GM19397 (cell line): Measurements from ENCODE around the gene GRK2.

Experiments used
- ATAC-seq: cut with Tn5 transposase; IDR thresholded peaks from one replicate; pipeline ENCODE4 v1.9.1; 2021; ENCODE audit warnings: mild to moderate bottlenecking, moderate library complexity; ENCODE audit not compliant: unreplicated experiment

The GRK2 gene

GRCh38 chr11:67269401-67270255 is 3.4 kb downstream of the GRK2 start:
- no peak for ATAC-seq

- ATAC-seq = no peak
Measured at GRCh38 chr11:67270256-67271204, 4.3 kb downstream of the GRK2 start.

- no peak for ATAC-seq
Measured at GRCh38 chr11:67271205-67271540, 4.9 kb downstream of the GRK2 start.

GRCh38 chr11:67271541-67272284 is 5.4 kb downstream of the GRK2 start:
- ATAC-seq = no peak

- no peak for ATAC-seq
Measured at GRCh38 chr11:67272327-67273259, 6.3 kb downstream of the GRK2 start.

- no peak for ATAC-seq
Measured at GRCh38 chr11:67273260-67273990, 7.2 kb downstream of the GRK2 start.

GRCh38 chr11:67274768-67275605 is 8.7 kb downstream of the GRK2 start:
- ATAC-seq = no peak

GRCh38 chr11:67275606-67276409 is 9.5 kb downstream of the GRK2 start:
- no peak for ATAC-seq

GRCh38 chr11:67276781-67277230 is 10.5 kb downstream of the GRK2 start:
- peak; percentile 7 for ATAC-seq

- peak; percentile 74 for ATAC-seq
Measured at GRCh38 chr11:67277231-67277961, 11.1 kb downstream of the GRK2 start.

GRCh38 chr11:67278135-67278938 is 12.1 kb downstream of the GRK2 start:
- no peak for ATAC-seq

GRCh38 chr11:67278939-67279588 is 12.8 kb downstream of the GRK2 start:
- ATAC-seq = no peak

GRCh38 chr11:67279589-67280340 is 13.5 kb downstream of the GRK2 start:
- ATAC-seq = no peak

- ATAC-seq = no peak
Measured at GRCh38 chr11:67280341-67280787, 14.1 kb downstream of the GRK2 start.
